ENCODE data around the gene TRPM2. TPM values are rescaled to one million over a fixed set of nuclear protein-coding genes. Genes with fewer than 3 reads are reported as not detected.

The TRPM2 gene
- total and polyA plus RNA-seq, 2 of the 8 experiments (the other 6 are each of a cell fraction or from before 2014, with no cell fraction given) = 0.27 to 0.28 TPM

DNA sequence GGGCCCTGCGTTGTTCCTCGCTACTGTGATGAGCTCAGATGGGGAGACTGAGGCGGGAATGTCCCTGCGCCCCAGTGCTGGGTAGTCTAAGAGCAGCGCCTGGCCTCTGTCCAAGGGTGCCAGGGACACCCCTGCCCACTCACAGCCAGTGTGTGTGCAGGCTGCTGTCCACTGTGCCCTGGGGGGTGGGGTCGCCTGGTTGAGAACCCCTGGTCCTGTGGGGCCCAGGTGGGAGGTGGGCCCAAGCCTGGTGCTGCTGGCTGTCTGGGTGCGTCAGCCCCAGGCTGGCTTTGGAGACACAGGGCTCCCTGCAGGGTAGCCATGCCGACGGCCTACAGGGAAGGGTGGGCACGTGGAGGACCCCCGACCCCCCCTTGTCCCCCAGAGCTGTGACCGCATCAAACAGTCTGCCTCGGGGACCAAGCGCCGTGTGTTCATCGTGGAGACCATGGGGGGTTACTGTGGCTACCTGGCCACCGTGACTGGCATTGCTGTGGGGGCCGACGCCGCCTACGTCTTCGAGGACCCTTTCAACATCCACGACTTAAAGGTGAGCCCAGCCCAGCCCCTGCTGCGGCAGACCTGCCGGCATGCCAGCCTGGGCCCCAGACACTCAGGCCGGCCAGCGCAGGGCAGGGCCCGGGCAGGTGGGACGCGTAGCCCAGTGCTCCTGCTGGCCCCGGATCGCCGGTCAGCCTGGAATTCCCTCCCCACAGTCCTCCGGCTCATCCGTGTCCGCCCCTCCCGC lies 29.1 kb upstream of the TRPM2 start:
- no peak overlapping the region for H2BK15ac ChIP-seq (ENCODE audit: low read length)
- H3K4me3 ChIP-seq (ENCODE audit: extremely low read depth in 1 of 4, insufficient read depth in 2 of 4, low read depth in 3 of 4, low read length in 4 of 4) = no peak overlapping the region
- H2AFZ ChIP-seq (ENCODE audit: low read length) = no peak overlapping the region
- H3K27ac ChIP-seq (ENCODE audit: low read depth, low read length) = no peak overlapping the region
- H3K23me2 ChIP-seq (ENCODE audit: low read depth, low read length) = no peaks in the 10 kb centered on the region
- DNase-seq (ENCODE audit: low read depth in 1 of 2, low spot score in 2 of 2) (no peak), FAIRE-seq (no peak)
- peaks cover 0 to 2% of the 10 kb centered on the region in 2 experiments for H4K20me1 ChIP-seq (replicated peaks in 1 of 2; ENCODE audit: control insufficient read depth in 1 of 2, insufficient read depth in 2 of 2, low read length in 2 of 2)
- no peak overlapping the region for H2BK120ac ChIP-seq (replicated peaks; ENCODE audit: low read depth, low read length)
- H3K36me3 ChIP-seq (ENCODE audit: control insufficient read depth in 2 of 4, insufficient read depth in 4 of 4, low read length in 3 of 4) = peaks cover 0 to 38% (median 1%) of the 10 kb centered on the region in 4 experiments; a peak in 2 of 8 replicates
- POLR2A ChIA-PET (ENCODE audit: partially characterized antibody) = interaction anchor here (1.5 to 1.7 kb wide), 2 partner anchors 9 to 14 kb away, joined by 4 to 8 read pairs; no protein-coding TSS in a partner anchor
- H3K23ac ChIP-seq (ENCODE audit: insufficient read length) = no peak overlapping the region
- no peak overlapping the region for H3K56ac ChIP-seq (replicated peaks; ENCODE audit: insufficient read length, low read depth, low read length)
- no peak overlapping the region for H4K91ac ChIP-seq (replicated peaks; ENCODE audit: insufficient read length, low read length)
- H2AK5ac ChIP-seq (ENCODE audit: low read depth, low read length) = no peak overlapping the region
- H3K79me2 ChIP-seq (ENCODE audit: control insufficient read depth in 1 of 2, insufficient read depth in 2 of 2, low read length in 2 of 2) = no peaks in the 10 kb centered on the region
- 0 out of 2 replicates have a peak overlapping the region, but pooled peaks have one; percentile 14 for H4K8ac ChIP-seq (ENCODE audit: extremely low read depth, insufficient read depth, low read length)
- no peak overlapping the region for H2BK12ac ChIP-seq (ENCODE audit: low read depth, low read length)
- no peak overlapping the region for H3K18ac ChIP-seq (ENCODE audit: extremely low read depth, low read length)
- no peak overlapping the region for H3K9ac ChIP-seq (replicated peaks in 1 of 4; ENCODE audit: extremely low read depth in 1 of 4, low read depth in 3 of 4, low read length in 3 of 4)
- no peak overlapping the region for H3K14ac ChIP-seq (ENCODE audit: insufficient read length)
- H3K4ac ChIP-seq (replicated peaks; ENCODE audit: insufficient read length, low read depth, low read length) = no peak overlapping the region
- H3K4me1 ChIP-seq (replicated peaks in 1 of 4; ENCODE audit: control insufficient read depth in 3 of 4, insufficient read depth in 4 of 4, low read length in 3 of 4) = no peaks in the 10 kb centered on the region
- no peaks in the 10 kb centered on the region for H3K9me3 ChIP-seq (ENCODE audit: insufficient read depth in 2 of 2, low read depth in 1 of 2, low read length in 1 of 2)
- no peak overlapping the region for H2BK20ac ChIP-seq (ENCODE audit: low read length)
- no peak overlapping the region for H4K5ac ChIP-seq (ENCODE audit: insufficient read length, low read depth, low read length)
- H3K27me3 ChIP-seq (replicated peaks in 1 of 4; ENCODE audit: control insufficient read depth in 3 of 4, extremely low read depth in 1 of 4, insufficient read depth in 3 of 4, low read length in 3 of 4) = no peaks in the 10 kb centered on the region
- 92% methylated on average over 31 of the region's 37 CpGs; no CpG with 5 or more reads in 1 of the 2 experiments for WGBS, 2 experiments (ENCODE audit: extremely low coverage in 1 of 2, insufficient coverage in 1 of 2, insufficient read length in 1 of 2, insufficient replicate concordance in 2 of 2, low coverage in 1 of 2, low lambda C conversion rate in 2 of 2, missing lambda C conversion rate in 1 of 2)
- H2BK5ac ChIP-seq (ENCODE audit: low read depth, low read length) = no peak overlapping the region
- no peaks in the 10 kb centered on the region for H3K79me1 ChIP-seq (ENCODE audit: low read depth, low read length)
- CTCF ChIA-PET (ENCODE audit: partially characterized antibody) = no interaction called here
- H3K4me2 ChIP-seq (ENCODE audit: insufficient read depth in 1 of 2, low read depth in 2 of 2, low read length in 2 of 2) = no peak overlapping the region
- no peak for TF ChIP-seq JUN (IDR thresholded peaks at IDR 0.05; ENCODE audit: low read depth, low read length)
- no peak for TF ChIP-seq SRF (IDR thresholded peaks at IDR 0.05; ENCODE audit: low read depth, low read length)
- no peak for TF ChIP-seq RXRA (IDR thresholded peaks at IDR 0.05; ENCODE audit: insufficient read depth, low read depth, low read length)
- no peak for TF ChIP-seq CTBP2 (IDR thresholded peaks at IDR 0.05; ENCODE audit: borderline replicate concordance, insufficient read depth, insufficient read length, low read length)
- TF ChIP-seq MAFK (IDR thresholded peaks at IDR 0.05; ENCODE audit: low read depth, low read length) = no peak
- TF ChIP-seq TBP (IDR thresholded peaks at IDR 0.05; ENCODE audit: low read depth, low read length) = no peak
- no peak for TF ChIP-seq CEBPB (IDR thresholded peaks at IDR 0.05; ENCODE audit: low read depth, low read length)
- no peak for TF ChIP-seq RFX5 (IDR thresholded peaks at IDR 0.05; ENCODE audit: borderline replicate concordance, low read depth, low read length)
- no peak for TF ChIP-seq POLR2A (IDR thresholded peaks at IDR 0.05; ENCODE audit: control extremely low read depth in 1 of 2, low read depth in 2 of 2, low read length in 2 of 2)
- no peak for TF ChIP-seq POU5F1 (IDR thresholded peaks at IDR 0.05; ENCODE audit: low read depth, low read length)
- TF ChIP-seq, protein P1, sequence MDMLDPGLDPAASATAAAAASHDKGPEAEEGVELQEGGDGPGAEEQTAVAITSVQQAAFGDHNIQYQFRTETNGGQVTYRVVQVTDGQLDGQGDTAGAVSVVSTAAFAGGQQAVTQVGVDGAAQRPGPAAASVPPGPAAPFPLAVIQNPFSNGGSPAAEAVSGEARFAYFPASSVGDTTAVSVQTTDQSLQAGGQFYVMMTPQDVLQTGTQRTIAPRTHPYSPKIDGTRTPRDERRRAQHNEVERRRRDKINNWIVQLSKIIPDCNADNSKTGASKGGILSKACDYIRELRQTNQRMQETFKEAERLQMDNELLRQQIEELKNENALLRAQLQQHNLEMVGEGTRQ (IDR thresholded peaks at IDR 0.05; ENCODE audit: low read length) = no peak
- no peak for TF ChIP-seq TEAD4 (IDR thresholded peaks at IDR 0.05; ENCODE audit: low read depth, low read length)
- TF ChIP-seq CHD1 (IDR thresholded peaks at IDR 0.05; ENCODE audit: low read depth, low read length) = no peak

All from H1 (cell line).